ENCODE data around the gene RND2.

The RND2 gene

GRCh38 chr17:43079641-43080302 is 54.7 kb downstream of the RND2 start:
- DNase-seq = no peak

All from NCI-H2227 treated with DMSO at 0.1 percent for 48 hours (cell line).